ENCODE data around the gene MAB21L4.

Gene MAB21L4

GRCh38 chr2:240906141-240906910, 10.4 kb upstream of the MAB21L4 start, which contains the start of gene CROCC2:
Gene CROCC2 (plus strand): TSS chr2:240906336. CDS start chr2:240906514, 178 bp downstream.
- in situ Hi-C loops (cut with HindIII; ENCODE audit: low pct_ligation_motif_present, low sequenced_read_pairs): no loop called here
- H3K27ac ChIP-seq: no peak within 1 kb of the TSS
- no peak for DNase-seq
- TF ChIP-seq, protein P1, sequence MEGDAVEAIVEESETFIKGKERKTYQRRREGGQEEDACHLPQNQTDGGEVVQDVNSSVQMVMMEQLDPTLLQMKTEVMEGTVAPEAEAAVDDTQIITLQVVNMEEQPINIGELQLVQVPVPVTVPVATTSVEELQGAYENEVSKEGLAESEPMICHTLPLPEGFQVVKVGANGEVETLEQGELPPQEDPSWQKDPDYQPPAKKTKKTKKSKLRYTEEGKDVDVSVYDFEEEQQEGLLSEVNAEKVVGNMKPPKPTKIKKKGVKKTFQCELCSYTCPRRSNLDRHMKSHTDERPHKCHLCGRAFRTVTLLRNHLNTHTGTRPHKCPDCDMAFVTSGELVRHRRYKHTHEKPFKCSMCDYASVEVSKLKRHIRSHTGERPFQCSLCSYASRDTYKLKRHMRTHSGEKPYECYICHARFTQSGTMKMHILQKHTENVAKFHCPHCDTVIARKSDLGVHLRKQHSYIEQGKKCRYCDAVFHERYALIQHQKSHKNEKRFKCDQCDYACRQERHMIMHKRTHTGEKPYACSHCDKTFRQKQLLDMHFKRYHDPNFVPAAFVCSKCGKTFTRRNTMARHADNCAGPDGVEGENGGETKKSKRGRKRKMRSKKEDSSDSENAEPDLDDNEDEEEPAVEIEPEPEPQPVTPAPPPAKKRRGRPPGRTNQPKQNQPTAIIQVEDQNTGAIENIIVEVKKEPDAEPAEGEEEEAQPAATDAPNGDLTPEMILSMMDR (IDR thresholded peaks at IDR 0.05; ENCODE audit: low read depth, low read length, missing control alignments): no peak
- no peaks in the 10 kb centered on the region for H3K36me3 ChIP-seq (replicated peaks)
- no peak within 1 kb of the TSS for H3K4me3 ChIP-seq (ENCODE audit: low read depth, low read length)
- H3K27me3 ChIP-seq (replicated peaks): peaks cover 2% of the 10 kb centered on the region

DNA sequence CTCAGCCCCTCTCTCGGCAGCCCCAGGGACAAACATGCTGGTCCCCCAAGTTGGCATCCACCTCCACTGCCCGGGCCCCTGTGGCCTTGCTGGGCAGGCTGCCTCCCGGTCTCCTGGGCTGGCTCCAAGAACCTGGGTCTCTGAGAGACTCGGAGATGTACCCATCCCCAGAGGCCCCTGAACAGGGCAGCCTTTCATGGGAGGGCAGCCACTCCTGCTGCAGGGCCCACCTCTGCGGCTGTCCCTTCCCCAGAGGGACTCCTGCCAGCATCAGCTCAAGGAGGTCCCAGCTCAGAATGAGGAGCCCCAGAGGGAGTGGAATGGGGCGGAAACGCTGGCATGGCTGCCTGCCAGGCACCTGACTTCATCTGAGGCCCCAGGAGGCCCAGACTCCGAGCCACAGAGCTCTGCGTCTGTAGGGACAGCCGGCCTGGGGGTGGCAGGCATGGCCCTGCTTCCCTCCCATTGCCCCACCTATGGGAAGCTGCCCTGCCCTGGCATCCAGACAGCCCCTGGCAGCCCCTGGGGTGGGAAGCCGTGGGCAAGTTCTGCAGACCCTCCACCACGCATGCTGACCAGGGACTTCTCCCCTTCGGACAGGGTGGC, 9.3 kb upstream of the MAB21L4 start:
- H3K36me3 ChIP-seq (replicated peaks): no peaks in the 10 kb centered on the region
- in situ Hi-C loops (cut with HindIII; ENCODE audit: low pct_ligation_motif_present, low sequenced_read_pairs): no loop called here
- no peak overlapping the region for H3K4me3 ChIP-seq (ENCODE audit: low read depth, low read length)
- TF ChIP-seq, protein P1 (IDR thresholded peaks at IDR 0.05; ENCODE audit: low read depth, low read length, missing control alignments): no peak
- peaks cover 2% of the 10 kb centered on the region for H3K27me3 ChIP-seq (replicated peaks)
- H3K27ac ChIP-seq: no peak overlapping the region
- no peak for DNase-seq

DNA sequence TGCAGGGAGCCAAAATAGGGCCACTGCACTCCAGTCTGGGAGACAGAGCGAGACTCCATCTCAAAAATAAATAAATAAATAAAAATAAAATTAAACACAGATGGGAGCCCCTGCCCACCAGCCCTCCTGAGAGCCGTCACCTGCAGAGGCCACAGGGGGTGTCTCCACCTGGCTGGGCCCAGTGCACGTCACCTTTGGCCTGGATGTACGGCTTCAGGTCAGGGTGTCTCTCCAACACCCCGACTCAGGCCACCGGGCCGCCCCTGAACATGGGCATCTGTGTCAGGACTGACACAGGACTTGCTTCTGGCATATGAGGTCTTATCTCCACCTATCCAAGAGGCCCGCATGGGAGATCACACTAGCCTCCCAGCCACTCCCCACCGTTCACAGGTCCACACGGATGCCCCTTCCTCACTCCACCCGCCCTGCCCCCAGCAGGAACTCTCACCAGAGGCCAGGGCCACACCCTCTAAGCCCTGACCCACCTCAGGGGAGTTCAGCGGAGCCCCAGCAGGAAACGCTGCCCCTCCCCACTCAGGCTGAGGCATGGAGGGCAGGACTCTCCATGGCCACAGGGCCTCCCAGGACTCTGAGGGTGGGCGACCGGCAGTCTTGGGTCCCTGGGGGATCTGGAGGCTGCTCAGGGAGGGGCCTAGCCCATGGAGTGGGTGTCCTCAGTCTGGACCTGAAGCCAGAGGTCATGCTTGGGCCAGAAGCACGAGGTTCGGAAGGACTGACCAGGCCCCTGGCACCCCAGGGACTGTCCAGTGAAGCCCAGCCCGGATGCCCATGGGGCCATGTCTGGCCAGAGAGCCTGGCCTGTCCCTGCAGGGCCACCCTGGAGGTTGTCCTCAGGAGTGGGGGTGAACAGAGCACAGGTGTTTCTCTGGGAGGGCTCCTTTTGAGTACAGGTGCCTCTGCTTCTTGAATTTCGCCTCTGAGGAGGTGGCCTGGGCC, 8.5 kb upstream of the MAB21L4 start:
- H3K27ac ChIP-seq: no peak overlapping the region
- H3K27me3 ChIP-seq (replicated peaks): peaks cover 2% of the 10 kb centered on the region
- in situ Hi-C loops (cut with HindIII; ENCODE audit: low pct_ligation_motif_present, low sequenced_read_pairs): no loop called here
- no peak overlapping the region for H3K4me3 ChIP-seq (ENCODE audit: low read depth, low read length)
- no peaks in the 10 kb centered on the region for H3K36me3 ChIP-seq (replicated peaks)
- no peak for DNase-seq
- TF ChIP-seq, protein P1 (IDR thresholded peaks at IDR 0.05; ENCODE audit: low read depth, low read length, missing control alignments): no peak

GRCh38 chr2:240903191-240904060, 7.5 kb upstream of the MAB21L4 start:
- H3K4me3 ChIP-seq (ENCODE audit: low read depth, low read length): no peak overlapping the region

More at GRCh38 chr2:240903191-240904060, 7.5 kb upstream of the MAB21L4 start:
- TF ChIP-seq, protein P1 (IDR thresholded peaks at IDR 0.05; ENCODE audit: low read depth, low read length, missing control alignments): no peak
- peaks cover 2% of the 10 kb centered on the region for H3K27me3 ChIP-seq (replicated peaks)
- H3K27ac ChIP-seq: no peak overlapping the region
- in situ Hi-C loops (cut with HindIII; ENCODE audit: low pct_ligation_motif_present, low sequenced_read_pairs): no loop called here
- no peak for DNase-seq
- H3K36me3 ChIP-seq (replicated peaks): no peaks in the 10 kb centered on the region
